HG02642 (cell line): ENCODE data around the gene TIGD6.

ENCODE experiments used
- ATAC-seq: cut with Tn5 transposase; IDR thresholded peaks from one replicate; pipeline ENCODE4 v1.9.1; 2021; ENCODE audit warnings: mild to moderate bottlenecking; ENCODE audit not compliant: unreplicated experiment, poor library complexity

The TIGD6 gene

DNA sequence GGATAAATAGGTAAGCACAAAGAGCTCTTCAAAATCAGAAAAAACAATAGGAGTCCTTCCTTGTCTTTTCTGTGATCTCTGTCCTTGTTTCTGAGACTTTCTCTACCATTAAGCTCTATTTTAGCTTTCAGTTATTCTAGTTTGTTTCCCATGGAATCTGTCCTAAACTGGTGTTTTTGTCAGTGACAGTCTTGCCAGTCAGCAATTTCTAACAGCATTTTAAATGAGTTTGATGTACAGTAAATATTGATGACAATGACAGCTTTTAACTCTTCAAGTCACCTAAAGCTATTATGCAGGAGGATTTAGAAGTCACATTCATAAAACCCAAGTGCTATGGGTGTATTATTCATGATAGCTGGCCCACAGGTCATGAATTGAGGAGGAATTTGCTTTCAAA lies 17.9 kb downstream of the TIGD6 start:
- no peak for ATAC-seq

GRCh38 chr5:149981206-149981605 lies 19.2 kb downstream of the TIGD6 start:
- ATAC-seq: no peak

DNA sequence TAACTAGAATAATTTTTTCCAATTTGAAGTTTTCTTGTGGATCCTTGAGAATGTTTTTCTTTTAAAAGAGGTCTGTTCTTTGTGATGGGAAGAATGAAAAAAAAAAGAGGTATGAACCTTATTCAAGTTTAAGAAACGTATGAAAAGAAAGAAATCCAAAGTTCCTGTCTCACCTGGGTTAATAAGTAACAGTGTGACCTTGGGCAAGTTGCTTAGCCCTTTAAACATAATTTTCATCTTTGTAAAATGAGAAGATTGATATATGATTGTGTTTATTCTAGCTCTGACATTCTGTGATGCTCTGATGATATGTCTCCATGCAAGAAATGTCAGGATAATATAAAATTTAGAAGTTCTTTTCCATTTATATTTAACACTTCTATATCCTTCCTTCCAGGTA lies 20.6 kb downstream of the TIGD6 start:
- ATAC-seq: no peak

DNA sequence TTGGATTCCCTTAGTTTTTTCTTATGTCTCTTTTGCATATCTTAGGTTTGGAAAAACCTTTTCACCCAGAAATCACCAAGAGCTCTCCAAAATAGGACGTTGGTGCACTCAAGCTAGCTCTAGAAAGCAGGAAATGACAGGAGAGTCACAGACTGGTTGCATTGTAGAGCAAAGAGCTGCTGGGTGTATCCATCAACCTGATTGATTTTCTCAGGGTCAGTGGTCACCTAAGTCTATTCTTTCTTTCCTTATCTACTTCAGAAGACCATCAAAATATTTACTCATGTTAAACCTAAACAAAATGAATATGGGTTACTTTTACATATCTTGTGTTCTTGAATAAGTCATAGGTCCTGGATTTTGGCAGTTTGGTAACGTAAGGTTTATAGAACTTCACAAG lies 25.0 kb downstream of the TIGD6 start:
- ATAC-seq: no peak

- ATAC-seq: no peak
These were observed 31.1 kb downstream of the TIGD6 start for GRCh38 chr5:149969181-149969930.

GRCh38 chr5:149966946-149967345 lies 33.5 kb downstream of the TIGD6 start:
- ATAC-seq: no peak

- ATAC-seq: no peak
These were observed 36.7 kb downstream of the TIGD6 start for GRCh38 chr5:149963729-149964128.

- ATAC-seq: no peak
These were observed 37.7 kb downstream of the TIGD6 start for GRCh38 chr5:149962601-149963300.

GRCh38 chr5:149961957-149962409 lies 38.5 kb downstream of the TIGD6 start:
- ATAC-seq: no peak

DNA sequence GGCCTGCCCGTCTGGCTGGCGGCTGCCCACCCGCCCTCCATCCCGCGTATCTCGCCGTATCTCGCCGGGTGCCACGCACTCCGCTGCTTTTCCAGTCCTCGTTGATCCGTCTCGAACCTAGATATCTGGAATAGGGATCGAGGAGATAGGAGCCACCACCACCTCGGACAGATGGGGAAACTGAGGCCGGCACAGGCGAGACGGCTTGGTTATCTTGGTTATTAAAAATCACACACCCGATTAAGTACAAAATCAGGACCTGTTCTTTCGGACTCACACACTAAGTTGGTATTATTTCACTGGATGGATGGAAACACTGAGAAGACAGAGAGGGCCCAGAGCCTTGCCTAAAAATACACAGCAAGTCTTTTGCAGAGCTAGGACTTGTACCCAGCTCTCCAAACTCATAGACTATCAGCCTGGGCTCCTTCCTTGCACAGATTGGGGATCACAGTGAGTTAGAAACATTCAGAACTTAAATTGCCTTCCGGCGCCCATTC lies 39.2 kb downstream of the TIGD6 start:
- no peak for ATAC-seq

DNA sequence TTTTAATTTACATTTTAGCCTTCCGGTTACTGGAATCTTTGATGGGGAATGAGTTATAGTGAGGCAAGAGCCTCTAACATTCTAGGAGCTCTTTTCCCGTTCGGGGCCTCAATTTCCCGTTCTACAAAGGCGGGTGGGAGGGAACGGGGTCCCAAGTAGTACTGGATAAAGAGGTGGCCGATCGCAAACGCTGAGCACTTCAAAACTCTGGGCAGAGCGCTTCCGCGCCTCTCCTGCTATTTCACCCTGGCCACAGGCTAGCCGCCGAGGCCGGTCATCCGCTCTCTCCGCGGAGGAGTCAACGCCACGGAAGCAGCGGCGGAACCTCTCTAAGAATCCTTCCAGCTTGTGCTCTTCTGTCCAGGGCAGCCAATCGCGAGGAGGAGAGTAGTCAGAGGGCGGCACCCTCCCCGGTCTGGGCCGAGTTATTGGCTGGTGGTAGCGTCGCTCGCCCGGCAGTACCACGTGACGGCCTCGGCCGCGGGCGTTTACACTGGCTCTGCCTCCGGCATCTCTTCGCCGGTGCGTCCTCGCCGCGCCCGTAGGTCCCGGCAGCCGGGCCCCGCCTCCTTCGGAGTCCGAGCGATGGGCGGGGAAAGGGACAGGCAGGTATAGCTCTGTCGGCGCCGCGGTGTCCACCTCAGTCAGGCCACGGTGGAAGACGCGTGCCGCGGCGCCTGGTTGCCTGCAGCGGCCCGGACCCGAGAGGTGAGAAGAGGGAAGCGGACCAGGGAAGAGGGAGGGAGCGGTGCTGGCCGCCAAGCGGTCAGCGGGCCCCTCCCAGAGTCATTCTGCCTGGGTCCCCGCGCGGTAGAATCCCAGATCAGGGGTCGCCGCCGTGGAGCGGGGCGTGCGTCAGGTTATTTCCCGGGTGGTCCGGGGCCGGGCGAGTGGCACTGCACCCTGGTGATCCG lies 39.9 kb downstream of the TIGD6 start, which contains the start of gene SLC26A2:
TSS of gene SLC26A2 (plus strand) at position 487 of the 914 bp plus-strand sequence. CDS start 16,895 bp downstream, outside the sequence.
- ATAC-seq: peak; percentile 99

GRCh38 chr5:149959406-149960236 lies 40.8 kb downstream of the TIGD6 start:
- ATAC-seq: no peak

DNA sequence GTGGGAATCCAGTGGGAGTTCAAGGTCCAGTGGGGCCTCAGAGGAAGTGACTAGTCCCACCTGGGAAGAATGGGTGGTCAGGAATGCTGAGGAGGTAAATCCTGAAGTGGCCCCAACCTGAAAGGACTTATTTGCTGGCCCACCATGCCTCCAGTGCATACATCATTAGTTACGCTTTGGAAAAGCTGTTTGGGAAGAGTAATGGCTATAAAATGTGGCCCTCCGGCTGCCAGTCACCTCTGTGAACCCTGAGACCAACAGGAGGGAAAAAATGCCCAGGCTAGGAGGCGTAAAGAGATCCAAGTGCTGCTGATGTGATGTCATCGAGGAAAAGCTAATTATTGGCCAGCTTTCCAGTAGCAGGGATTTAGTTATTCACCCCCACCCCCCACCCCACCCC lies 42.6 kb downstream of the TIGD6 start:
- no peak for ATAC-seq

- ATAC-seq: no peak
These were observed 43.8 kb downstream of the TIGD6 start for GRCh38 chr5:149956685-149957084.

- no peak for ATAC-seq
These were observed 45.7 kb downstream of the TIGD6 start for GRCh38 chr5:149954798-149955197.

DNA sequence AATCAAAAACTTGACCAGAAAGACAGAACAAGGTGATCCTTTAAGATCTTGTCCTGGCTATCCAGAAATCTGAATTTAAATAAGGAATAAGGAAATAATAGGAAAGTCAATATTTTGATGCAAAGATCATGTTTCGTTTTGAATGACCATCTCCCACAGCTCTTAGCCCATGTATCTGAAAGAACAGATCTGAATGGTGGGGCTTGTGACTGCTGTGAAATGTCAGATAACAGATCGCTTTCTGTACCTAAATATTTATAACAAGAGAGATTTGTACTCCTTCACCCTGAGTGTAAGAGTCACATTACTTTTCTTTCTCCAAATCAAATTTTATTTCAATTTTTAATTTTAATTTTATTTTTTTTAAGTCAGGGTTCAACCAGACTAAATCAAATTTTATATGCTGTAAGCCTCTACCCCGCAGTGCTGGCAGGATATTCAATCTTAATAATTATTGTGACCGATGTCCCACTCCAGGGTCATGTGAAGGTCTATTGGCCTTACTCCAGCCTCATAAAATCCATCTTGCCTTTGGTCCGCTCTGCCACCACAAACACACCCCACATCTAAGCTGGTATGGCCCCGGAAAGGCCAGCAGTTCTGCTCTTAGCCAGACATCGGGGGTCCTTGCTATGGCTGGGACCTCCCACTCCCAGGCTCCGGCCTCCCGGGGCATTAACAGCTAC lies 46.9 kb downstream of the TIGD6 start:
- no peak for ATAC-seq

DNA sequence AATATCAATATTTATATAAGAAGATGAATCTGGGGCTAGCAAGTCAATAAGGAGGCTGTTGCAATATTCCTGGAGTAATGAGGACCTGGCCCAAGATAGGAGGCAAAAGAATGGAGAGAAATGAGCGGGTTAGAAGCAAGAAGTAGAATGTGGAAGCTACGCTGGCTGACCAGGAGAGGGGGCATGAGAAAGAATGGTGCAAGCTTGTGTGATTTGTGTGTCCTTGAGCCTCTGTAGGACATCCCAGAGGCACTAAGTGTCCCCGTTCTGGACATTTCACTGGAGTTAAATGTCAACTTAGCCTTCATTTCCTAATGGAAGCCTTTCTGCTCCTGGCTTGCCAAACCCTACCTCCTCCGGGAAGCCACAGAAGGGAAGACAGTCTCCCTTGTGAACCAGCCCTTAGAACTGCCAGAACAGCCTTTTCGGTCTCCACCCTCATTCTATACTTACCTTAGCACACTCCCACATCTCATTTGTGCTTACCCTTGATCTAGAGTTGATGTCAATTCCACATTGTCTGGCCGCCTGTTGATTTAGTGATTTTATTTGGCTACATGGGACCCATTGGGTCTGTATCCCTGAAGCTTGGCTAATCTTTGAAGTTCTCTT lies 49.2 kb downstream of the TIGD6 start:
- ATAC-seq: no peak

DNA sequence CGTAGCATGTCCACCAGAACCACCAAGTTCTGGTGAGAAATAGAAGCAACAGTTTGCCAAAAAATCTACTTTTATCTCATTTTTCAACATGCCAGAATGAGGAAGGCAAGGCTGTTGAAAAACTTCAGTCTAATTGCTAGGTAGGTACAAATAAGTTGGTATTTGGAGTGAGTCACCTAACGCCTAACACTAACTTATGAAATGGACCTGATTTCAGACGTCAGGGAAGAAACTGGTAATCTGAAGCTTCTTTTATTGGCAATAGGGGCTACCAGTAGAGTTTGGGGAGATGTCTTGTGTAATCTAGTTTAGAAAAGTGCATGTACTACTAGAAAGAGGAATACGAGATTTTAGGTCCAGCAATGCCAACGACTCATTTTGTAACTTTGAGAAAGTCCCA lies 51.5 kb downstream of the TIGD6 start:
- no peak for ATAC-seq

- no peak for ATAC-seq
These were observed 54.3 kb downstream of the TIGD6 start for GRCh38 chr5:149946118-149946517.
